GM12878 (cell line): Measurements from ENCODE around the gene ANKS4B. TPM values are rescaled to one million over a fixed set of nuclear protein-coding genes. Genes with fewer than 3 reads are reported as not detected.

Experiments used
- ATAC-seq: fragments of 200-7000 bp; cut with Tn5 transposase; 3 replicates; pipeline ENCODE4 v1.9.1; 2020; ENCODE audit warnings: mild to moderate bottlenecking, moderate library complexity
- BruUV-seq: library from RNA; stranded (reverse); fragments of 400-500 nt; replicated peaks from 2 replicates; lab custom pipeline; 2021; lab: Mats Ljungman, UMichigan
- CTCF ChIA-PET: fragments of 300-600 bp; sonication (Branson Sonifier 250); formaldehyde crosslinking; extraction: SDS; loops from one replicate; lab custom pipeline; 2021; ENCODE audit warnings: inconsistent platforms; lab: Yijun Ruan, JAX
- POLR2A ChIA-PET: fragments of 350-600 bp; formaldehyde crosslinking; extraction: SDS; loops from one replicate; lab custom pipeline; 2021; ENCODE audit warnings: inconsistent platforms; lab: Charles Lee
- RAD21 ChIA-PET: fragments of 300-600 bp; sonication (Branson Sonifier 250); formaldehyde crosslinking; loops from one replicate; lab custom pipeline; 2023; ENCODE audit warnings: antibody characterized with exemption; ENCODE audit not compliant: unreplicated experiment; lab: Charles Lee
- SMC1A ChIA-PET: fragments of 300-600 bp; sonication (Branson Sonifier 250); formaldehyde crosslinking; loops from one replicate; lab custom pipeline; 2023; ENCODE audit not compliant: unreplicated experiment, uncharacterized antibody; lab: Charles Lee
- DNase-seq: peaks from one replicate; pipeline ENCODE4 v3.0.0-alpha.2; 2011; ENCODE audit warnings: low read depth, low spot score
- FAIRE-seq: peaks from 3 replicates; lab custom pipeline; 2011; peaks lifted over from hg19 to GRCh38; lab: Jason Lieb, UNC
- H2AFZ ChIP-seq: 2 replicates; pipeline ENCODE4 v1.6.0; 2011; ENCODE audit warnings: low read depth, low read length, control low read depth; ENCODE audit not compliant: control insufficient read depth
- H3K27ac ChIP-seq: 2 replicates; pipeline ENCODE4 v1.5.1; 2011; ENCODE audit warnings: control low read depth; ENCODE audit not compliant: control insufficient read depth, insufficient read depth
- H3K27me3 ChIP-seq, 2 experiments: replicated peaks in 1 of 2; 2 replicates each; pipeline versions ENCODE4 v1.6.0 to v1.6.1; 2011; ENCODE audit warnings: low read length in 1 of 2; ENCODE audit not compliant: control insufficient read depth in 2 of 2, insufficient read depth in 2 of 2
- H3K36me3 ChIP-seq, 2 experiments: 2 replicates each; pipeline ENCODE4 v1.5.1; 2011; ENCODE audit warnings: low read length in 1 of 2; ENCODE audit not compliant: control insufficient read depth in 2 of 2, insufficient read depth in 2 of 2
- H3K4me1 ChIP-seq: 2 replicates; pipeline ENCODE4 v1.6.1; 2011; ENCODE audit warnings: mild to moderate bottlenecking, low read length, moderate library complexity, mixed read lengths; ENCODE audit not compliant: control insufficient read depth, insufficient read depth
- H3K4me2 ChIP-seq: 2 replicates; pipeline ENCODE4 v1.6.0; 2011; ENCODE audit warnings: control low read depth; ENCODE audit not compliant: control insufficient read depth, insufficient read depth
- H3K4me3 ChIP-seq: fragments of 200-600 bp; sonication (generic); 2 replicates; pipeline ENCODE4 v1.5.1; 2016
- H3K79me2 ChIP-seq: 2 replicates; pipeline ENCODE4 v1.6.0; 2011; ENCODE audit warnings: low read length; ENCODE audit not compliant: control insufficient read depth, insufficient read depth
- H3K9ac ChIP-seq: 2 replicates; pipeline ENCODE4 v1.8.0; 2011; ENCODE audit warnings: low read length, control low read depth, mixed read lengths; ENCODE audit not compliant: control insufficient read depth, insufficient read depth
- H3K9me3 ChIP-seq: replicated peaks from 3 replicates; pipeline ENCODE4 v1.5.1; 2011; ENCODE audit warnings: mild to moderate bottlenecking, low read length; ENCODE audit not compliant: control insufficient read depth, insufficient read depth
- H4K20me1 ChIP-seq: 2 replicates; pipeline ENCODE4 v1.6.0; 2011; ENCODE audit not compliant: control insufficient read depth, insufficient read depth
- CEBPZ ChIP-seq: fragments of 150-350 bp; IDR thresholded peaks from 2 replicates; pipeline ENCODE4 v1.6.1; 2016; ENCODE audit warnings: low read depth, low read length
- FOXM1 ChIP-seq: IDR thresholded peaks from 2 replicates; pipeline ENCODE4 v1.6.1; 2012; ENCODE audit warnings: low read depth, mild to moderate bottlenecking, inconsistent platforms, low read length, moderate library complexity
- RAD21 ChIP-seq: IDR thresholded peaks from 2 replicates; pipeline ENCODE4 v1.6.1; 2011; ENCODE audit warnings: mild to moderate bottlenecking, low read depth, low read length, moderate library complexity; ENCODE audit not compliant: insufficient read depth
- RBBP5 ChIP-seq: fragments of 200-600 bp; sonication (generic); conservative IDR thresholded peaks from 2 replicates; pipeline ENCODE4 v1.6.1; 2016
- RCOR1 ChIP-seq: conservative IDR thresholded peaks from 2 replicates; pipeline ENCODE4 v1.6.1; 2012; ENCODE audit warnings: low read depth, low read length, improper control_type of control experiment
- SIN3A ChIP-seq: IDR thresholded peaks from 2 replicates; pipeline ENCODE4 v1.6.1; 2012; ENCODE audit warnings: low read depth, low read length, improper control_type of control experiment
- SRF ChIP-seq, 2 experiments: IDR thresholded peaks; 2 replicates each; pipeline ENCODE4 v1.6.1; 2011; ENCODE audit warnings: low read depth in 2 of 2, low read length in 2 of 2, mild to moderate bottlenecking in 1 of 2, moderate library complexity in 1 of 2
- TCF7 ChIP-seq: IDR thresholded peaks from 2 replicates; pipeline ENCODE4 v1.6.1; 2014; ENCODE audit warnings: antibody characterized with exemption, borderline replicate concordance
- ZNF217 ChIP-seq: fragments of 450-650 bp; IDR thresholded peaks from 2 replicates; pipeline ENCODE4 v1.6.1; 2017; ENCODE audit warnings: antibody characterized with exemption, mild to moderate bottlenecking
- ZSCAN29 ChIP-seq: fragments of 450-650 bp; IDR thresholded peaks from 2 replicates; pipeline ENCODE4 v1.6.1; 2017; ENCODE audit warnings: mild to moderate bottlenecking, moderate library complexity
- in situ Hi-C: fragments of 300-500 bp; cut with MboI; formaldehyde crosslinking; loops from 9 replicates; pipeline ENCODE4 v1.14.3; 2018; ENCODE audit warnings: mixed read lengths
- intact Hi-C: fragments of 100-400 bp; cut with micrococcal nuclease; formaldehyde crosslinking; loops from one replicate; pipeline ENCODE4 v1.14.2; 2022; ENCODE audit not compliant: unreplicated experiment
- polyA plus RNA-seq, 11 experiments: library from polyadenylated mRNA; depleted of rRNA in 4 of 11; unstranded in 6 of 11; stranded (reverse) in 5 of 11; fragments of >200 nt; fragmentation: Nextera tagmentation in 4 of 11; fragmentation: Illumina TruSeq in 1 of 11; extraction: Ambion mirVana in 4 of 11; extraction: Trizol in 1 of 11; gene quantifications; 1 replicate in 1 of 11; 2 replicates in 10 of 11; pipeline versions ENCODE4 v1.2.1 to v1.2.3, GENCODE V29; 2011 to 2016; ENCODE audit warnings: inconsistent platforms in 2 of 11, missing spikeins in 2 of 11, low read depth in 1 of 11
- total RNA-seq, 4 experiments: library from RNA; depleted of rRNA in 3 of 4; stranded (reverse); fragments of >200 nt in 3 of 4; fragmentation: Illumina TruSeq in 1 of 4; extraction: Trizol in 1 of 4; gene quantifications; 2 replicates each; pipeline versions ENCODE4 v1.2.1 to v1.2.3, GENCODE V29; 2013 to 2021

The ANKS4B gene
- total and polyA plus RNA-seq, 10 of the 15 experiments (the other 5 are each of a cell fraction or from before 2014, with no cell fraction given), result 0.01 to 0.11 (median 0.05) TPM; not detected in 6

GRCh38 chr16:21190013-21190412, 43.5 kb upstream of the ANKS4B start (continued):
- TF ChIP-seq RAD21 (no peak), SRF (IDR thresholded peaks at IDR 0.05; ENCODE audit: low read depth in 2 of 2, low read length in 2 of 2) (no peak)

GRCh38 chr16:21190599-21190998, 42.9 kb upstream of the ANKS4B start:
- in situ Hi-C loops, result no loop called here

More at GRCh38 chr16:21190599-21190998, 42.9 kb upstream of the ANKS4B start:
- no peaks in the 10 kb centered on the region; the same call in 1 of the 3 replicates for H3K9me3 ChIP-seq
- H3K4me3 ChIP-seq, result no peak overlapping the region
- DNase-seq (no peak), ATAC-seq (no peak), FAIRE-seq (no peak)
- no peak overlapping the region for H3K27ac ChIP-seq
- H3K9ac ChIP-seq, result no peak overlapping the region
- no TSS peak for BruUV-seq
- SMC1A ChIA-PET, result interaction anchor here (1.6 to 4.0 kb wide), 5 partner anchors 9 to 1494 kb away, joined by 3 to 29 read pairs (median 9); partner anchors contain the start of genes CRYM and LDAF1
- no peaks in the 10 kb centered on the region for H3K79me2 ChIP-seq
- no peaks in the 10 kb centered on the region for H4K20me1 ChIP-seq
- intact Hi-C loops, result no loop called here
- RAD21 ChIA-PET, result no interaction called here
- no peak overlapping the region for H3K4me2 ChIP-seq
- CTCF ChIA-PET, result interaction anchor here (1.0 to 5.7 kb wide), 7 partner anchors 10 to 1495 kb away, joined by 3 to 75 read pairs (median 5); partner anchors contain the start of gene CRYM
- TF ChIP-seq RBBP5 (no peak), FOXM1 (no peak), ZNF217 (no peak), TCF7 (no peak), CEBPZ (no peak), RCOR1 (no peak), SIN3A (no peak), ZSCAN29 (no peak)
- no peak overlapping the region for H2AFZ ChIP-seq
- no peaks in the 10 kb centered on the region for H3K27me3 ChIP-seq
- H3K4me1 ChIP-seq, result peaks cover 10% of the 10 kb centered on the region
- H3K36me3 ChIP-seq, result no peaks in the 10 kb centered on the region
- POLR2A ChIA-PET, result no interaction called here
